HG03342 (cell line): ENCODE measurements around the gene P3H1.

Experiments used
- ATAC-seq: cut with Tn5 transposase; IDR thresholded peaks from one replicate; pipeline ENCODE4 v1.9.1; 2021; ENCODE audit warnings: mild to moderate bottlenecking, moderate library complexity; ENCODE audit not compliant: unreplicated experiment

P3H1 gene

DNA sequence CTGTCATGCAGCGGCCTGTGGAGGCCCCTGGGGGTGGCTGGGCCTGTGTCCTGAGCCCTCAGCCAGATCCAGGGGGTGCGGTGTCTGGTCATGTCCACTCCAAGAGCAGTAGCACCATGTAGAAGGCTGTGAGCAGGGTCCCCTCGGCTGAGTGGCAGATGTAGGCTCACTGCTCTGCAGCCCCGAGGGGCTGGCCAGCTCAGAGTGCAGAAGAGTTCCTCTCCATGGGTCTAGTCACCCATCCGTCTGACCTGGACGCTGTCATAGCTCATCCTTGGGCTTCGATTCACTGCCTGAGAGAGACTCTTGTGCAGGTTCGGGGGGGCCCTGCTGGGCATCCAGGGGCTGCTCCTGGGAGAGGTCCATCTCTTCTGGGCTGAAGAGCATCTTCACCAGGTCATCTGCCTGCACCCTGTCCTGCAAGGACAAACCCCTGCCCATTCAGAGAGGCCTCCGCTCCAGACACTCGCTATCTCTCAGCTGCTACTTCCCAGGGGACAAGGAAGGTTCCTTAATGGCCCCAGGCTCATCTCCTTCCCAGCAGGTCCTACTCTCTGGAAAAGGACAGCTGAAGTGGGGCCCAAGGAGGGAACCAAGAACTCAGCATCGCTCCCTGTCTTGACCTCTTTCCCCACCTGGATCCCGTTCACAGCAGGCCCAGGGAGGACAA lies 20.3 kb downstream of the P3H1 start:
- no peak for ATAC-seq

DNA sequence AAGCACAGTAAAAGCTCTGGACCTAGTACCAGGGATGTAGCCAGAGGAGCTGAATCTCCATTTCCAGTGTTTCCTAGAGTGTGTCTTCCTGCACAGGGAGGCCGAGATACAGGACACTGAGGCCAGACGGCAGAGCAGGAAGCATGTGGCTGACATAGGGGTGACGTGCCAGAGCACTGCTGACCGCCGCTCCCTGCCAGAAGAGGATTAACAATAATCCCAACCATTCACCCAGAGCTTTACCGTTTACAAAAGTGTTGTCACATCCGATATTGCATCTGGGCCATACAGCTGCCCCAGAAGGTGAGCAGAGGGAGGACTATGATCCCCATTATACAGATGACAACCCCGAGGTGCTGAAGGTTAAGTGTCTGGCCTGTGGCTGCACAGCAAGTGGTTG lies 21.0 kb downstream of the P3H1 start:
- ATAC-seq, result no peak

DNA sequence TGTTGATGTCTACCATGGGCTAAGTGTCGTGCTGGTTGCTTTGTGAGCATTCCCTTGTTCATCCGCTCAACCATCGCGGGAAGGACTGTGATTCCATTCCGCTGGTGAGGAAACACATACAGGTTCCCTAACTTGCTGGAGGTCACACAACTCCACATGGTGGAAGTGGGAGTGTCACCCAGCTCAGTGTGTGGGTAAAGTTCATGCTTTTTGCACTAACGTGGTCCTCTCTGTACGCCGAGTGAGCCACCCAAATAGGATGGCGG lies 22.7 kb downstream of the P3H1 start:
- ATAC-seq, result no peak

DNA sequence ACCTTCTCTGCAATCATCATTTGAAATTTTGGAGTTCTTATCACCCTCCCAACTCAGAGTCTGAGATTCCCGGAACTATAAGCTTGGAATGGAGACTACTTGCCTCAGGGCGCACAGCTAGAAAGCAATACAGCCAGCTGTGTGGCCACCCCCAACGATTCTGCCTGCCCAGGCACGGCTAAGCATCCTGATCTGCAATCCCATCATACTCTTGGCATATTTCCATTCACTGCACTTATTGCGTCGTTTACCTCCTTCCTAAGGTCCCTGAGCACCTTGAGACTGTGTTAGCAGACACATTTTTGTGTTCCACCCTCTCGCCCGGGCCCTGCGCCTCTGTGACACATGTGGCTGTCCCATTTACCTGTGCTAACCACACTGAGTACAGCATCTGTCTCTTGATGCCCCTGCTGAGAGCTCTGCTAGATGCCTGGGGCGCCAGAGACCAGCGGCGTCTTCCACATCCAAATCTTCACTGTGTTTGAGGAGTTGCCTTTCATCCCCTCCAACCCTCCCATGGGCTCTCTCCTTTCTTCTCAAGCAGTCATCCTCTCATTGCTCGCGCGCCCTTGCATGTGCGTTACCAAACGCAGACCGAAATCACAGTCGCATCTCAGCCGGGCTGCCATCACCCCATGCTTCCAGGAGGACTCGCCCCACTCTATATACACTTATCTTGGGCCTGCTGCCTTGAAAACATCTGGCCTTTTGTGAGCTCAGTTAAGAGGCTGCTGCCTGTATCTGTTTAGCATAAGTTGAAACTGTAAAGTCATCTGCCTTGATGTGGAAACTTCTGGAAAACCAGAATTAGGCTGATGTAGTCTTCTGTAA lies 23.3 kb downstream of the P3H1 start:
- ATAC-seq, result no peak

DNA sequence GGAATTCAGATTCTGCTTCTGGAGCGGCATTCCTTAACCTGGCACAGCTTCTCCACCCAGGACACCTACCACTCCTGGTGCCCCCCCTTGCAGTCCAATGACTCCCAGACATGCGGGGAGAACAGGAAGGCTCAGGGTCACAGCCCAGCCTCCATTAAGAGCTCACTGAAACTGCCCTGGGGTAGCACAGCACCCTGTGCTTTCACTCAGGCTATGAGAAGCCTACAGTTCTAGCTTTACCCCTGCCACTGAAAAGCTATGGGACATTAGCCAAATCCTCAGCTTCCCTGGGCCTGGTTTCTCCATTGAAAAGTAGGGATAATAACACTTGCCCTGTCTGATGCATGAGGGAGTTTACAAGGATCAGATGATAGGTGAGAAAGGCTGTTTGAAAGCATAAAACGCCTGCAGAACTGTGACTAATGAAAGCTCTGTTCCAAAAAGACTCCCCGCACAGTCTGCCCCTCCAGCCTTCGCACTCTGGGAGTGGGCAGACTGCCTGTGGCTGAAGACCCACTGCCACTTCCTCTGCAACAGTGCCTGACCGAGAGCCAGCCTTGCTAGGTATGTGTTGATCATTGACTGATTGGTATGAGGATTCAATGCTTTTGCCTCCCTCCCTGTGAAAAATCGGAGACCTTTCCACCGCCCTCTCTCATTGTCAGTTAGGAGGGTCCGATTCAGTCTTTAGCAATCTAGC lies 24.1 kb downstream of the P3H1 start:
- ATAC-seq, result no peak

DNA sequence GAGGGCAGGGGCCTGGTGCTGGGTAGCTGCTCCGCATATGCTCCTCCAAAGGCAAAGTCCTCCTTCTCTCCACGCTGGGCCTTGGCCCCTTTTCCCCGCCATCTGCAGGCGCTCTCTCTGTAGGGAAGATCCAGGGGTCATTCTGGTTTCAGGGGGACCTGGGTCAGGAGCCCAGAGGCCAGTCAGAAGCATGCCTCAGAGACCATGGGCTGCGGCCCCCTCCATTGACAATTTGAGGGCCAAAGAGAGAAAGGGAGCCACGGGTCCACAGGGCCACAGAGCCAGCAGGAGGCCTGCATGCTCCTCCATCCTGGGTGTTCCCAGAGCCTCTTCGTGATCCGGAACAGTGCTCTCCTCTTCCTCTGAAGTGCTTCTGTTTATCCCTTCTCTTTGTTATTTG lies 24.7 kb downstream of the P3H1 start:
- ATAC-seq, result no peak

DNA sequence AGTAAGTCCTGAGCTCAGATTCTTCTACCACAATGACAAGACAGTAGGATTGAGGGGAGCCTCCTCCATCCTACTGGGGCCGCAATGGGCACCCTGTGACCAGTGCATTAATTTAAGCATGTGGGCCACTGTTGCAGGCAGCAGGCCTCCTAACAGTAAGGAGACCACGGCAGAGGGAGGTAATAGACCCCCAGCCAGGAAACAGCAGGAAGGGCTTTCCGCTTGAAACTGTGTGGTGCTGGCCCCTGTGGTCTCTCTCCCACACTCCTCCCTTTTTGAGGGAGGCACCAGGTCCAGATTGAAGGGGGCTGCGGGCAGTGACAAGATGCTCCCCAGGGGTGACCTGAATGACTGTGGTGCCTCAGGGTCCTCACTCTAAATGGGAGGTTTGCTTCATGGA lies 25.1 kb downstream of the P3H1 start:
- ATAC-seq, result no peak

DNA sequence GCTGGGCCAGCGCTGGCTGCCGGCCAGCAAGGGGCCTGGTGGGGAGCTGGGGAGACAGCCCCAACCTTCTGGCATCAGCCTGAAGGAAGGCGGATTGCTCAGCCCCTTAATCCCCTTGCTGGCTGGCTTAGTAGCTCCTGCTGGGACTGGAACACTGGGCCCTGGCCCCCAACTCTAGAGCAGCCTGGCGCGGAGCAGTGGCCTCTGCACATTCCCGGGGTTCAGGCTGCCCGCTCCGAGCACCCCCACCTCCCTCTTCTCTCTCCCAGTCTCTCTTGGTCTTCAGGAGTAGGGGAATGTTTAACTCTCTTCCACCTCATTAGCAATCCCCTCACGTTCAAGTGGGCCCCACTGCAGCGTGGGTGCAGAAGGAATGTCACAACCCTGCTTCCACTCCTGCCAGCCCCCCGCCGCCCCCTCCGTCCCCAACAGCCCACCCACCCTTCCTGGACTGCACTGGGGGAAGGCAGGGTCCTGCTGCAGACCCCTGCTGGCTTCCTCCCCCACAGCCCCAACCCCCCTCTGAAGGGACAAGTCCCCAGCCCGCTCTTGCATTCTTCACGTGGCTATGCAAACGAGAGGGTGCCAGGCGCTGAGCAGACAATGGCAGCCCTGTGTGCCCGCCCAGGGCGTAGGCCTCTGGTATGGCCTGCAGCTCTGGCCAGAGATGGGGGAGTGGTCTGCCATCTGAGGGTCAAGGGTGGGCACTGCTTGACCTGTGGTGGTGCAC lies 25.8 kb downstream of the P3H1 start:
- no peak for ATAC-seq

DNA sequence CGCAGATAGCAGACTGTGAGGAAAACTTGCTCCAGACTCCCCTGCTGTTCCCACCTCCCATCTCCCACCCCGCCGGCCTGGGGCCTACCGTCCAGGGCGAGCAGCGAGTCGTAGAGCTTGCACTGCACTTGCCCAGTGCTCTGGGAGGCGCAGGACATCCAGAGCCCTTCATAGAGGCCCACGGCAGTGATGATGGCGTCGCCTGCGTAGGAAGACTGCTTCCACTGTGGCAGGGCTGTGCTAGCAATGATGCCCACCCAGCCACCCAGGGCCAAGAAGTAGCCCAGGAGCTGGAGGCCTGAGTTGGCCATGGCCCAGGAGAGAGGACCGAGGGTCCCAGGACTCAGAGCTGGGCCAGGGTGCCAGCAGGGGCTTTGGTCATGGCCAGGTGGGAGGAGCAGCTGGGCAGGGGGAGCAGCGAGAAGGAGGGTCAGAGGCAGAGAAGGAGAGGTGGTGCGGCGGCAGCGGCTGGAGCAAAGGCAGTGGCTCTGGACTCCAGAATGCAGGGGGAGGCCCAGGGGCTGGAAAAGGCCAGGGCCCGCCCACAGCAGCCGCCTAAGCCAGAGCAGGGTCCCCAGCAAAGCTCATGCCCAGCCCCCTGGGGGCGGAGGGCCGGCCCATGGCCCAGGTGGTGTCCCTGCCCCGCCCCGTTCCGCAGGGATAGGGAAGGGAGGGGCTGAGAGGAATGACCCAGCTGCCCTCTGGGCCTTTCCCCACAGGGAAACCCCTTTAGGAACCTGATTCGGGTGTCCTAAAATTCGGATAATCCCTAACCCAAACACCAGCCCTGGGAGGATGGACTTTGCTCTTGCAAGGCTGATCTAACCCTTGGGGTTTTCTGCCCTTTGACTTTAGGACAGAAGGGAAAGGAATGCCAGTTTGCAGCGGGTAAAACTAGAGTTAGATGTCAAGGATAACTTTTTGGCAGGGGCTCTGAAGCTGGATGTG lies 26.8 kb downstream of the P3H1 start, which contains the start of gene CLDN19:
TSS of gene CLDN19 (minus strand) at position 484 of the 948 bp plus-strand sequence. CDS start at position 311, 173 bp downstream.
- ATAC-seq, result no peak

DNA sequence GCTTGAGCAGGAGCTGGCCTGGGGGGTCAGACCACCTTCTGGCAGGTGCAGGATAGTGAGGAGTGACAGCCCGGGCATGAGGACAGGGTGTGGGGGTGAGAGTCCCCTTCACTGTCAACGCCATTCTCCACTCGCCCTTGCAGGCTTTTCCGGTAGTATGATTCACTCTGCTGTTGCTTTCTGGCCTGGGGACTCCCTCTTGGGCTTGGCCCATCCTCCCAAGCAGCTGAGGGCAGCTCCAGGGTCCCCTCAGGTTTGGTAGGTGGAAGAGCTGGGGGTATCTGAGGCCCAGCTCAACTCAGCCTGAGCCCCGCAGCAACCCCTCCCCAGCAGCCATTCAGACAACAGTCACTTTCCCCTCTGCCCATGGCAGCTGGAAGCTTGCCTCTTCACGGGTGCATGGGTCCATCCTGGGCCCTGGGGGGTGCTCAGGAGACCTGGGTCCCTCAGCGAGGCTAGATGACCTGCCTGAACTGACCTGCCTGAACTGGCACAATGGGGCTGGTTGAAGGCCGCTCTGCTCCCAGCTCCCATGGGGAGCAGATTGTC lies 28.1 kb downstream of the P3H1 start:
- no peak for ATAC-seq

DNA sequence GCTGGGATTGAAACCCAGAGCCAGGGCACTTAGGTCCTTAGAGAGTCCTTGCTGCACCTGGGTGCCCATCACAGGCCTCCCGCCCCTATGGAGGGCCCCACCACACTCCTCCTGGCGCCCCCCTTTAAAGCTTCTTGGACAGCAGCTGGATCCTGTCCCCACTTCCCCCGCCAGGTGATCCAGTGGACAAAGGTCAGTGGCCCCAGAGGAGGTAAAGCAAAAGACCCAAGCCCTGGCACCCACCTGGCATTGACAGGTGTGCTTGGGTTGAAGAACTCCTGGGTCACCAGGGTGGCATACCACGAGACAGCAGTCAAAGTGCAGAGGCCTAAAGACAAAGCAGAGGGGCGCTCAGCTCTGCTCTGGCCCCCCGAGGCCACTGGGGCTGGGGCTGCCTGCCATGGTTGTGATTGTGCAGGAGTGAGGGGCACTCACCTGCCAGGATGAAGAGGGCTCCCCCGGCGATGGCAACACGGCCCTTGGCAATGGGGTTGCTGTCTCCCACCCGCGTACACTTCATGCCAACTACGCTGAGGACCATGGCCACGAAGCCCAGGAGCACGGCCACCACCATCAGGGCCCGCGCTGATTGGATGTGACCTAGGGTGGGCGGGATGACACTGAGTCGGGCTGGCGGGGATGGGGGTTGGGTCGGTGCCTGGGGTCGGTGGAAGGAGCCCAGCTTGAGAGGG lies 28.7 kb downstream of the P3H1 start:
- ATAC-seq, result no peak

DNA sequence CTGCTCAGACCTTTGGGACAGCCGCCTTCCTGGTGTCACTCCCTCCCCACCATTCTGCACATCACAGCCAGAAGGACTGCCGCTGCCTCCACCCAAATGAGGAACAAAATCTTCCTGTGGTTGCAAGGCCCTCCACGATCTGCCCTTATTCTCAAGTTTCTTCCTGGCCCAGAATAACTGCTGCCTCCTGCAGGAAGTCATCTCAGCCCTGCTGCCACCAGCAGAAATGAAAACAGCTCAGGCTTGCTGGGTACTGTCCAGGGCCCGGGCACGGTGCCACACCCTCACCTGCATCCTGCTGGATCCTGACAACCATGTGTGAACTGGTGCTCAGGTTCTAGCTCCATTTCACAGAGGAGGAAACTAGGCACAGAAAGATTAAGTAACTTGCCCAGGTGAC lies 29.6 kb downstream of the P3H1 start:
- ATAC-seq, result no peak

DNA sequence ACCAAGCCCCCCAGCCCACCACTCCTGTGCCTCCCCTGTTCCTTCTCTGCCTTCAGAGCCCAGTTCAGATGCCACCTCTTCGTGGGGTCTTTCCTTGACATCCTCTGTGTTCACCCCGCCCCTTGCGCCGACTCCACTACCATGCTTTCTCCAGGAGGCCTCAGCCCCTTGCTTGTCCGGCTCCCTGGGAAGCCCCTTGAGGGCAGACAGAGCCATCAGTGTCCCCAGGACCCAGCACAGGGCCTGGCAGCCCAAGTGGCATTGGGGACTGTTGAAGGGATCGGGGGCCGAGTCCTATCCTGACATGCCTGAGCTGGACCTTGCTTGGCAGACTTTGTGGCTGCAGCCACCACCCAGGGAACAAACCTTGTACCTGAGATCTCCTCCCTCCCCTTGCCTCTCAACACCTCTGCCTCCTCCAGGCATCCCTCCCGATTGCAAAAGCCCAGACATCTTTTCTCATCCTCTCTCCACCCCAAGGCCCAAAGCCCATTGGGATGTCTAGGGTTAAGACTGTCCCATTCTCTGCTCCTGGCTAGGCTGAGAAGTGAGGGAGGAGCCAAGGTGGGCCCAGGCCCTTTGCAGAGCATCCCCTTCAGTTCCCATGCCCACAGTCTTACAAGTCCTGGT lies 30.1 kb downstream of the P3H1 start:
- no peak for ATAC-seq

DNA sequence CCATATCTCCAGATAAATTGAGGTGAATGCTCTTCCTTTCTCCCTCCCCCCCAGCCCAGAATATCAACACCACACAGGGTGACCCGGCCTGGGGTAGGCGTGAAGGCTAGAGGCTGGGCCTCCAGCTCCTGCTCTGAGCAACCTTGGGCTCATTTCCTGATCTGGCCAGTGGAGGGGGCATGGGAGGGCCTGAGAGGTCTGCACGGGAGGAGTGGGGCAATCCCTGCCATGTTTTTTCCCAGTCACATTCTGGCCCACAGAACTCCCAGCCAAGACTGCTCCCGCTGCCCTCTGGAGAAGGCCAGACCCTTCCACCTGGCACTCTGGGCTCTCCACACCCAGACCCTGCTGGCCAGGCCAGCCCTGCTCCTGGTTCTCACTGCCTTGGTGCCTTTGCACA lies 30.7 kb downstream of the P3H1 start:
- no peak for ATAC-seq

DNA sequence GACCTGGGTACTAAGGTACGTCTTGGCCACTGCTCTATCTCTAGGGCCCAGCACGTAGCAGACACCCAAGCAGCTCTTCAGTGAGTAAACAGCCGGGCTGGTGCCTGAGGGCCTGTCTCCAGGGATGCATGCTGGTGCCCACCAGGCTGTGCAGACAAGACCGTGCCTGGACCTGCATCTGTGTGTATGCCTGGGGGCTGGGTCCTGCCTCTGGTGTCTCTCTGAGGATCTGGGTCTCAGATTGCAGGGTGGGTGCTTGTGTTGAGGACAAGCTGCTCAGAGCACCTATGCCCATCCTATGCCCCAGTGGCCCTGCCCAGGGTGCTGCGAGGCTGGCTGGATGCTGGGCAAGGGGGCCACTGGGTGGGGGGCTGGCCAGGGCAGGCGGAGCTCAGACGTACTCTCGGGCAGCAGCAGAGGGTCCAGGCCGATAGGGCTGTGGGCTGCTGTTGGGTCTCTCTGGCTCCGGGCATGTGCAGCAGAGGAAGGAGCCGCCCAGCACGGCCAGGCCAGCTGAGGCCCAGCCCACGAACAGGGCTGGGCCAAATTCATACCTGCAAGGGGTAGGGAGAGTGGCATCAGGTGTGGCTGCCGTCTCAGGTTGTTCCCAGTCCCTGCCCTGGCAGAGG lies 31.2 kb downstream of the P3H1 start:
- no peak for ATAC-seq

DNA sequence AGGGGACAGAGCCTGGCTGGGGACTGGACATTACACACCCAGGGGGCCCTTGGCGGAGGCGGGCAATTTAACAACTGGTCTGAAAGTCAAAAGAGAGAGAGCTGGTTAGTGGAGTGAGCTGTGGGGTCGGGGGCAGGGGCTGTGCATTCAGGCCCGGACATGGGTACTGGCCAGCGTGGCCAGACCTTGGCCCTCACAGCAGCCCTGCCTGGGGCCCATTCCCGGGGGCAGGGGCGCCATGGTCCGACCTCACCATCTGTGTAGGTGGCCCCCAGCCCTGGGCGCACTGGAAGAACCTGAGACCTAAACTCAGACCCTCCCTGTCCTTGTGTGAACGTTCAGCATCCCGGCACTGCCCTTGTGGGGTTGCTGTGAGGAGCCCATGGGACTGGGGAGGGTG lies 31.8 kb downstream of the P3H1 start:
- ATAC-seq, result no peak

DNA sequence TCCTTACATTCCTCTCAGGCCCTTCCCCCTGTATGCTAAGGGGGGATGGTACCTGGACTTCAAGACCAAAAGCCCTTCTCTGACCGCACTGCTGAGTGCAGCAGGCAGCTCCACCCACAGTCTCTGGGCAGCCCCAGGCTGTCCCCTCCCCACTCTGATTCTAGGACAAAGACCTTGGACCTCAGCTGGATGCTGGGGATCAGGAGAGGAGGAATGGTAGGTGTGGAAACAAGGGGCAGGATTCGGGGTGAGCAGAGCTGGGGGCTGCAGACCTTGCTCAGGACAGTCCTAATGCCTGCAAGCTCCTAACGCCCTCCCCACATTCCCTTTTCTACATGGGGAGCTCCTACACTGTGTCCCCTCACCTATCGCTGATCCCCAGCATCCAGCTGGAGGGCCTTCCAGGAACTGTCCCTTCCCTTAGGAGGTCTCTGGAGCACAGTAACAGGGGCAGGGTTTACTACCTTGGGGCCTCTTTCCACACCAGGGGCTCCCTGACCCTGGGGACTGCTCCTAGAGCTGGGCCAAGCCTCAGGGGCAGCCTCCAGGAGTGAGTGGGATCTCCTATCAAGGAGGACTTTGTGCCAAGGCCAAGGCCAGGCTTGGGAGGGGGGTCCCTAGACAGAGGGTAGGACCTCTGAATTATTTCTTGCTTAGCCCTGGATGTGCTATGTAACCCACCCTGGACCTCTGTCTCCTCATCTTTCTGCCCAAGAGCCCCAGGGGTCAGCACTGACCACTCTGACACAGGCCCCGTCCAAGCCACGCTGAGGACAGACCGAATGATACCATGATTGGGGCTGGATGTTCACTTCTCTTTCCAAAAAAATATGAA lies 32.4 kb downstream of the P3H1 start:
- ATAC-seq, result no peak
